ENCODE data around the gene RAP1GDS1.

DNA sequence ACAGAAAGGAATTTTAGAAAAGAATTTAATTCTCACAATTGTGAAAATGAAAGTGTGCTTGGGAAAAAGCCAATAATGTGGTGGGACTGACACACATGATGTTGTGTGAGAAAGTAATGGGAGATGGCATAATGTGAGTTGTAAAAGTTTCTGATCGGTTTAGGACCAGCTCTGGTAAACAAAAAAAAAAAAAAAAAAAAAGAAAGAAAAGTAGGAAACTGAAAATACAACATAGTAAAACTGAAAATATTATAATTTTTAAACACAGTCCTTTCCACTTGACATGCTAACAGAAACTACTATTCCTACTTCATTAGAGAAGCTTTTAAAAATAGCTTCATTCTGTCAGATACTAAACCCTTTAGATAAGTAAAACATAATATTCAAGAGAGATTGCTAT lies 28.2 kb downstream of the RAP1GDS1 start:
- TF ChIP-seq, protein P1, sequence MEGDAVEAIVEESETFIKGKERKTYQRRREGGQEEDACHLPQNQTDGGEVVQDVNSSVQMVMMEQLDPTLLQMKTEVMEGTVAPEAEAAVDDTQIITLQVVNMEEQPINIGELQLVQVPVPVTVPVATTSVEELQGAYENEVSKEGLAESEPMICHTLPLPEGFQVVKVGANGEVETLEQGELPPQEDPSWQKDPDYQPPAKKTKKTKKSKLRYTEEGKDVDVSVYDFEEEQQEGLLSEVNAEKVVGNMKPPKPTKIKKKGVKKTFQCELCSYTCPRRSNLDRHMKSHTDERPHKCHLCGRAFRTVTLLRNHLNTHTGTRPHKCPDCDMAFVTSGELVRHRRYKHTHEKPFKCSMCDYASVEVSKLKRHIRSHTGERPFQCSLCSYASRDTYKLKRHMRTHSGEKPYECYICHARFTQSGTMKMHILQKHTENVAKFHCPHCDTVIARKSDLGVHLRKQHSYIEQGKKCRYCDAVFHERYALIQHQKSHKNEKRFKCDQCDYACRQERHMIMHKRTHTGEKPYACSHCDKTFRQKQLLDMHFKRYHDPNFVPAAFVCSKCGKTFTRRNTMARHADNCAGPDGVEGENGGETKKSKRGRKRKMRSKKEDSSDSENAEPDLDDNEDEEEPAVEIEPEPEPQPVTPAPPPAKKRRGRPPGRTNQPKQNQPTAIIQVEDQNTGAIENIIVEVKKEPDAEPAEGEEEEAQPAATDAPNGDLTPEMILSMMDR (optimal IDR thresholded peaks at IDR 0.05 in 1 of 3, IDR thresholded peaks at IDR 0.05 in 1 of 3, conservative IDR thresholded peaks at IDR 0.05 in 1 of 3; ENCODE audit: extremely low read depth in 1 of 3, insufficient read depth in 2 of 3, low read length in 3 of 3) = no peak
- TF ChIP-seq EZH2 (IDR thresholded peaks at IDR 0.05; ENCODE audit: low read length) = no peak
